Hepatocyte (in vitro differentiated cells): ENCODE measurements around the gene ENOX1. TPM values are rescaled to one million over a fixed set of nuclear protein-coding genes. Genes with fewer than 3 reads are reported as not detected.

Experiments
- DNase-seq: peaks from one replicate; pipeline ENCODE4 v3.0.0-alpha.2; 2016; ENCODE audit warnings: low spot score
- H2AFZ ChIP-seq: fragments of 200-600 bp; sonication (generic); 2 replicates; pipeline ENCODE4 v1.6.0; 2016; ENCODE audit warnings: antibody characterized with exemption, mild to moderate bottlenecking
- H3K27ac ChIP-seq: fragments of 200-600 bp; sonication (generic); 2 replicates; pipeline ENCODE4 v1.5.1; 2016; ENCODE audit warnings: mild to moderate bottlenecking
- H3K27me3 ChIP-seq: fragments of 200-600 bp; sonication (generic); 2 replicates; pipeline ENCODE4 v1.6.1; 2016
- H3K36me3 ChIP-seq: fragments of 200-600 bp; sonication (generic); replicated peaks from 2 replicates; pipeline ENCODE4 v1.5.1; 2016; ENCODE audit warnings: low read depth; ENCODE audit not compliant: insufficient read depth
- H3K4me1 ChIP-seq: fragments of 200-600 bp; sonication (generic); 2 replicates; pipeline ENCODE4 v1.5.1; 2016; ENCODE audit warnings: mild to moderate bottlenecking, moderate library complexity; ENCODE audit not compliant: insufficient read depth
- H3K4me2 ChIP-seq: fragments of 200-600 bp; sonication (generic); 2 replicates; pipeline ENCODE4 v1.6.0; 2016
- H3K4me3 ChIP-seq: fragments of 200-600 bp; sonication (generic); 2 replicates; pipeline ENCODE4 v1.5.1; 2016; ENCODE audit warnings: mild to moderate bottlenecking
- H3K79me2 ChIP-seq: fragments of 200-600 bp; sonication (generic); 2 replicates; pipeline ENCODE4 v1.6.0; 2017; ENCODE audit warnings: mild to moderate bottlenecking
- H3K9me2 ChIP-seq: fragments of 200-600 bp; sonication (generic); replicated peaks from 2 replicates; pipeline ENCODE4 v1.6.0; 2017; ENCODE audit warnings: mild to moderate bottlenecking; ENCODE audit not compliant: insufficient read depth
- H3K9me3 ChIP-seq: fragments of 200-600 bp; sonication (generic); 2 replicates; pipeline ENCODE4 v1.5.1; 2016; ENCODE audit warnings: low read depth, mild to moderate bottlenecking
- H4K20me1 ChIP-seq: fragments of 200-600 bp; sonication (generic); 2 replicates; pipeline ENCODE4 v1.6.0; 2016; ENCODE audit warnings: mild to moderate bottlenecking; ENCODE audit not compliant: insufficient read depth, poor library complexity, severe bottlenecking
- CTCF ChIP-seq: fragments of 200-600 bp; sonication (generic); IDR thresholded peaks from 2 replicates; pipeline ENCODE4 v1.5.1; 2016; ENCODE audit warnings: antibody characterized with exemption, mild to moderate bottlenecking; ENCODE audit not compliant: poor library complexity
- EZH2 ChIP-seq: fragments of 200-600 bp; sonication (generic); IDR thresholded peaks from 2 replicates; pipeline ENCODE4 v1.6.1; 2016; ENCODE audit warnings: antibody characterized with exemption, mild to moderate bottlenecking, borderline replicate concordance
- EZH2phosphoT487 ChIP-seq: fragments of 200-600 bp; sonication (generic); IDR thresholded peaks from one replicate; pipeline ENCODE4 v1.6.1; 2018; ENCODE audit warnings: antibody characterized with exemption, mild to moderate bottlenecking, low read depth, moderate library complexity; ENCODE audit not compliant: unreplicated experiment, severe bottlenecking
- WGBS: methylation state at CpG from one replicate; pipeline ENCODE4 v1.1.6; 2016; ENCODE audit warnings: low lambda C conversion rate; ENCODE audit errors: missing lambda C conversion rate; 5-methylcytosine and 5-hydroxymethylcytosine counted together
- polyA plus RNA-seq: library from polyadenylated mRNA; unstranded; fragments of >200 nt; fragmentation: Nextera tagmentation; extraction: Ambion mirVana; gene quantifications from 2 replicates; pipeline ENCODE4 v1.2.1, GENCODE V29; 2016
- total RNA-seq: library from RNA; depleted of rRNA; stranded (reverse); fragments of >200 nt; gene quantifications from 2 replicates; pipeline ENCODE4 v1.2.3, GENCODE V29; 2014

Gene ENOX1
- total and polyA plus RNA-seq, 2 experiments from 2014 or later: 2.4 to 4.0 TPM

- Histone ChIP-seq H2AFZ (no peak overlapping the region), H3K27ac (no peak overlapping the region), H3K4me1 (peaks cover 38% of the 10 kb centered on the region), H3K4me2 (peak overlapping the region; percentile 43), H3K27me3 (no peaks in the 10 kb centered on the region), H3K9me3 (no peaks in the 10 kb centered on the region), H3K4me3 (no peak overlapping the region), H3K36me3 (no peaks in the 10 kb centered on the region), H4K20me1 (no peaks in the 10 kb centered on the region), H3K9me2 (no peaks in the 10 kb centered on the region), H3K79me2 (no peaks in the 10 kb centered on the region)
- 44% methylated on average over 2 of the region's 2 CpGs for WGBS
- DNase-seq: peak; percentile 17
- no peak for TF ChIP-seq CTCF
Measured at GRCh38 chr13:43569658-43570057, 217.1 kb downstream of the ENOX1 start.

- no peaks in the 10 kb centered on the region for H4K20me1 ChIP-seq
- 57% methylated on average over 1 of the region's 1 CpG for WGBS
- H3K9me2 ChIP-seq: no peaks in the 10 kb centered on the region
- no peaks in the 10 kb centered on the region for H3K9me3 ChIP-seq
- H3K4me1 ChIP-seq: peaks cover 22% of the 10 kb centered on the region
- no peak overlapping the region for H2AFZ ChIP-seq
- TF ChIP-seq EZH2 (no peak), CTCF (no peak), EZH2phosphoT487 (no peak)
- H3K4me3 ChIP-seq: no peak overlapping the region
- H3K27me3 ChIP-seq: no peaks in the 10 kb centered on the region
- DNase-seq: no peak
- H3K27ac ChIP-seq: no peak overlapping the region
- H3K4me2 ChIP-seq: no peak overlapping the region
- H3K36me3 ChIP-seq: no peaks in the 10 kb centered on the region
- no peaks in the 10 kb centered on the region for H3K79me2 ChIP-seq
Measured at GRCh38 chr13:43567608-43568007, 219.2 kb downstream of the ENOX1 start.

GRCh38 chr13:43564952-43565351, 221.8 kb downstream of the ENOX1 start:
- 87% methylated on average over 1 of the region's 1 CpG for WGBS
- no peaks in the 10 kb centered on the region for H3K9me2 ChIP-seq
- H4K20me1 ChIP-seq: no peaks in the 10 kb centered on the region
- no peaks in the 10 kb centered on the region for H3K9me3 ChIP-seq
- H3K4me2 ChIP-seq: no peak overlapping the region
- peaks cover 20% of the 10 kb centered on the region for H3K4me1 ChIP-seq
- no peak overlapping the region for H2AFZ ChIP-seq
- H3K27me3 ChIP-seq: no peaks in the 10 kb centered on the region
- H3K79me2 ChIP-seq: no peaks in the 10 kb centered on the region
- no peak overlapping the region for H3K27ac ChIP-seq
- H3K36me3 ChIP-seq: no peaks in the 10 kb centered on the region
- TF ChIP-seq EZH2phosphoT487 (no peak), EZH2 (no peak), CTCF (no peak)
- H3K4me3 ChIP-seq: no peak overlapping the region
- no peak for DNase-seq

- Histone ChIP-seq H3K27ac (no peak overlapping the region), H3K4me2 (no peak overlapping the region), H3K27me3 (no peaks in the 10 kb centered on the region), H3K4me1 (no peaks in the 10 kb centered on the region), H3K9me2 (no peaks in the 10 kb centered on the region), H4K20me1 (no peaks in the 10 kb centered on the region), H3K79me2 (no peaks in the 10 kb centered on the region), H3K4me3 (no peak overlapping the region), H3K36me3 (no peaks in the 10 kb centered on the region), H3K9me3 (no peaks in the 10 kb centered on the region), H2AFZ (no peak overlapping the region)
- DNase-seq: no peak
- 88% methylated on average over 4 of the region's 4 CpGs for WGBS
- TF ChIP-seq CTCF (no peak), EZH2 (no peak), EZH2phosphoT487 (no peak)
Measured at GRCh38 chr13:43561081-43561480, 225.7 kb downstream of the ENOX1 start.
